Activated naive CD4-positive, alpha-beta T cell treated with anti-CD3 and anti-CD28 coated beads for 36 hours (primary cell): ENCODE data around the gene SPTLC2. TPM values are rescaled to one million over a fixed set of nuclear protein-coding genes. Genes with fewer than 3 reads are reported as not detected.

ENCODE experiments used
- CTCF ChIA-PET: fragments of 350-600 bp; sonication (Branson Sonifier 250); formaldehyde crosslinking; loops from one replicate; lab custom pipeline; 2021; ENCODE audit warnings: antibody characterized with exemption; lab: Charles Lee
- DNase-seq: peaks from one replicate; pipeline ENCODE4 v3.0.0-alpha.2; 2020
- H3K27ac Mint-ChIP-seq: one replicate; pipeline ENCODE4 v1.8.0; 2021; ENCODE audit warnings: mild to moderate bottlenecking, mixed read lengths
- H3K27me3 Mint-ChIP-seq: one replicate; pipeline ENCODE4 v1.8.0; 2021; ENCODE audit warnings: low read depth, mixed read lengths
- H3K36me3 Mint-ChIP-seq: one replicate; pipeline ENCODE4 v1.8.0; 2021; ENCODE audit warnings: low read depth, mixed read lengths
- H3K4me1 Mint-ChIP-seq: one replicate; pipeline ENCODE4 v1.8.0; 2021; ENCODE audit warnings: low read depth, mixed read lengths
- H3K4me3 Mint-ChIP-seq: one replicate; pipeline ENCODE4 v1.8.0; 2021; ENCODE audit warnings: mild to moderate bottlenecking, moderate library complexity, mixed read lengths
- H3K9me3 Mint-ChIP-seq: one replicate; pipeline ENCODE4 v1.8.0; 2021; ENCODE audit warnings: mixed read lengths
- intact Hi-C: fragments of 100-400 bp; cut with micrococcal nuclease; formaldehyde crosslinking; loops from one replicate; pipeline ENCODE4 v1.15.1; 2023
- total RNA-seq, 2 experiments: library from RNA; stranded (reverse); gene quantifications; one replicate each; pipeline ENCODE4 v1.2.3, GENCODE V29; 2021

Gene SPTLC2
- total RNA-seq, 2 experiments from 2014 or later: 16.1 to 18.1 TPM

DNA sequence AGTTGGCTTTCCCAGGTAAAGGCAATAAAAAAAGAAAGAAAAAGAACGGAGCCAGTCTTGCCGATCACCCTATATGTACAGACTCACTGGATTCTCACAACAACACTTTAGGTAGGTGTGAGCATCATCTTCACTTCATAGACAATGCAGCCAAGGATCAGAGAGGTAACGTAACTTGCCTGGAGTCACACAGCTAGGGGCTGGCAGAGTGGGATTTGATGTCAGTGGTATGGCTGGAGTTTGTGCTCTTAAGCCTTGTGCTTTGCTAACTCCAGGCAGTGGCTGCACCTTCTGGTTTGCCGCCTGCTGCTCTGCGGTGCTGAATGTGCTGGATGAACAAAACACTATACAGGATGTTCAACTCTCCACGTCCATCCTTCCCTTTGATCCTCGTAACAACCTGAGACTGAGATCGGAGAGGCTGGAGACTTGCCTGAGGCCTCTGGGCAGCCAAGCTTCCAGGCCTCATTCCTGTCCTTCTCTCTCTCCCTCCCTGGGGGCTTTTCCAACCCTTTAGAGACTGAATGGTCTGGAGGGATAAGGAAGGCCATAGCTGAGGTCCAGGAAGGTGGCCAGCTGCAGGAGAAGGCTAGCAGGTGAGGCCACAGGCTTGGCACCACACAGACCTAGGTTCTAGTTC, 126.0 kb downstream of the SPTLC2 start:
- H3K36me3 Mint-ChIP-seq: no peaks in the 10 kb centered on the region
- H3K4me3 Mint-ChIP-seq: no peak overlapping the region
- H3K27me3 Mint-ChIP-seq: no peaks in the 10 kb centered on the region
- intact Hi-C loops: no loop called here
- CTCF ChIA-PET: interaction anchor here (0.6 kb wide), 1 partner anchor 47 kb away, joined by 3 read pairs; no protein-coding TSS in a partner anchor
- H3K27ac Mint-ChIP-seq: no peak overlapping the region
- DNase-seq: no peak
- H3K9me3 Mint-ChIP-seq: no peaks in the 10 kb centered on the region
- H3K4me1 Mint-ChIP-seq: no peaks in the 10 kb centered on the region

DNA sequence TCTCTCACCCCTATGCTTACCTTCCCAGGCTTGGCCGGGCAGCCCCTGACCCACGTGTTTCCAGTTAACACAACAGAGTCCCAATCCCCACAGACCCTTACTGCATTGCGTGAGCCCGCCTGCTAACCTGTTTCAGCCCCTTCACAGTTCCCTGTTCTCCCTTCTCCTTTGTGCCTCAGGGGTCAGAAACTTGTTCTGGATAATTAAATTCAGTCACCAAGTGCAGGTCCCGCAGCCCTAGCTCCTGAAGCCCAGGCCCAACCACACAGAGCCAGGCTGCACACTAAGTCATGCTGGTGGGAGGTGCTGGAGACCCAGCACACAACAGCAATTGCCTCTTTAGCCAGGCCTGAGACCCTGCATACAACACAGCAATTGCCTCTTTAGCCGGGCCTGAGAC, 127.4 kb downstream of the SPTLC2 start:
- Mint-ChIP-seq H3K4me1 (no peaks in the 10 kb centered on the region), H3K27me3 (no peaks in the 10 kb centered on the region), H3K27ac (no peak overlapping the region), H3K4me3 (no peak overlapping the region), H3K36me3 (no peaks in the 10 kb centered on the region), H3K9me3 (no peaks in the 10 kb centered on the region)
- CTCF ChIA-PET: interaction anchor here (0.6 kb wide), 1 partner anchor 35 kb away, joined by 3 read pairs; no protein-coding TSS in a partner anchor
- no peak for DNase-seq
- intact Hi-C loops: no loop called here

DNA sequence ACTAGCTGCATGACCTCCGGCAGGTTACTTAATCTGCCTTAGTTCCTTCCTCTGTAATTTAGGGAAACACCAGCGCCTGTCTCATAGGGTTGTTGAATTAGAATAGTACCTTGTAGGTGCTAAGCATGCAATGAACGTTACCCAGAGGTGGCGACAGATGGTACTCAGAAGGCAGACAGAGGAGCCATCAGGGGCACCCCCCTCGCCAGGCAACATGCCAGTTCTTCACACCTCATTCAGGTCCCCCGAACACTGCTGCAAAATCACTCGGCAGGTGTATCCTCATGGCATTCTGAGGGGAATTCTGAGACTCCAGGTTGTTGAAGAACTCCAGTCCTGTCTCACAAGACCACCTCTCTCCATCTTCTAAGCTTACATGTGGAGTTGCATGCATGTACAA, 127.9 kb downstream of the SPTLC2 start:
- Mint-ChIP-seq H3K9me3 (no peaks in the 10 kb centered on the region), H3K36me3 (no peaks in the 10 kb centered on the region), H3K27me3 (no peaks in the 10 kb centered on the region), H3K4me3 (no peak overlapping the region), H3K27ac (no peak overlapping the region), H3K4me1 (no peaks in the 10 kb centered on the region)
- intact Hi-C loops: no loop called here
- CTCF ChIA-PET: interaction anchor here (0.6 kb wide), 1 partner anchor 36 kb away, joined by 3 read pairs; no protein-coding TSS in a partner anchor
- DNase-seq: no peak

DNA sequence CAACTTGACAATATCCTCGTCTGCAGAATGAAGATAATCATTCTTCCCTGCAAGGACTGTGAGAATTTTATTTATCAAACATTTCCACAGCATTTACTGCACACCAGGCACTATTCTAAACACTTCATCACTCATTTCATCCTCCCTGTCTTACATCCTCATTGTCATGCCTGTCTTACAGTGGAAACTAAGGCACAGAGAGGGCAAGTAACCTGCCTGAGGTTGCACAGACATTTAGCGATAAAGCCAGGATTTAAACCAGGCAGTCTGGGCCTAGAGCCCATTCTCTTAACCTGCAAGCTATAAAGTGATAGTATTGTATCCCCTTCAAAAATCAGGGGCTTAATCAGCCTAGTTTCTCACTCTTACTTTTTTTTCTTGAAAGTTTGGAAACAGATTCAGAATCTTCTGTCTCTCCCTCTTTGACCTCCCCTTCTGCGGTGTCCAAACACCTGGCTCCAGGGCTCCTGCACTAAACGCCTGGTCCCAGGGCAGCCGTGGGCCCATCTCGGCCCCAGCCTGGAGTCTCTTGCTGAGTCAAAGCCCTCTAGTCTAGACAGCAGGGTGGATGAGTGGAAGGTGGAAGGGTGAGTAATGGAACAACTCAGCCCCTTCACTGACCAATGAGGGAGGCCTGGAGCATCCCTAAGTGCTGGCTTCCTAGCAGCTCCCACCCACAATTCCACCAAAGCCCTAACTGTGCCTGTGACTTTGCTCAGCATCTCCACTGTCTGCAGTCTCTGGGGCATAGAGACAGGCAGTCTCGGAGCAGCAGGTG, 130.3 kb downstream of the SPTLC2 start:
- Mint-ChIP-seq H3K9me3 (no peaks in the 10 kb centered on the region), H3K36me3 (no peaks in the 10 kb centered on the region), H3K27ac (no peak overlapping the region), H3K4me1 (no peaks in the 10 kb centered on the region), H3K4me3 (no peak overlapping the region), H3K27me3 (no peaks in the 10 kb centered on the region)
- intact Hi-C loops: no loop called here
- no peak for DNase-seq
- CTCF ChIA-PET: no interaction called here

DNA sequence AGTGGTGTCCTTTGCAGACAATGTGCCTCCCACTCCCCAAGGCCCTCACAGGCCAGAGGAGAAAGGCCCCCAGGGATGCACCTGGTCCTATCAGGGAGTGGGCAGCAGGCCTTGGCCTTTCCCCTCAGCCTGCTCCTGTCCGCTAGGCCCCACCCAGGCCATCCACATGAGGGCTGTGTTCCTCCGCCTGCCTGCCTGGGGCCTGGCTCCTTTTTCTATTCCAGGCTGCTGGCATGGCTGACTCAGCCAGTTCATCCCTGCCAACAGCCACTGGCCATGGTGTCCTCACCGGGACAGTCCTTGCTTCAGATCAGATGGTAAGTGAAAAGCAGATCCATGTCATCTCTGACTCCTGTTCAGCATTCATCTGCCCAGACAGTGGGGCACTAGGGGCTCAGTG, 131.2 kb downstream of the SPTLC2 start:
- Mint-ChIP-seq H3K27ac (no peak overlapping the region), H3K36me3 (no peaks in the 10 kb centered on the region)
- CTCF ChIA-PET: no interaction called here

DNA sequence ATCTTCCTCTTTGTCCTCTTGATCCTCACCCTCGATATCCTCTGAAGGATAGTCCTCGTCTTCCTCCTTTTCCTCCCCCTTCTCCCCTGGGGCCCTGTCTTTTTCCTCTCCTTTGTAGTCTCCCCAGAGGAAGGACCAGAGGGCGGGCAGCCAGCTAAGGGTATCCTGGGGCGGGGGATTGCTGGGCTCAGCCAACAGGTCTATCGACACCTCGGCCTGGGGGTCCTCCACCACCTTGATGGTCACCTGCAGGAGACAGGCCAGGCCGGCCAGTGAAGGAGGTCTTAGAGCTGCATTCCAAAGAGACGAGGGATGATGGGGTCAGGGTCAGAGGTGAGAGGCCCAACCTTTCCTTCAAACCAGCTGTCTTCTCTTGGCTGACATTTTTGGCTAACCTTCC, 134.0 kb downstream of the SPTLC2 start:
- no peaks in the 10 kb centered on the region for H3K36me3 Mint-ChIP-seq
- no peak overlapping the region for H3K4me3 Mint-ChIP-seq
- no peaks in the 10 kb centered on the region for H3K9me3 Mint-ChIP-seq
- H3K27me3 Mint-ChIP-seq: no peaks in the 10 kb centered on the region
- H3K4me1 Mint-ChIP-seq: no peaks in the 10 kb centered on the region
- intact Hi-C loops: no loop called here
- no peak for DNase-seq
- CTCF ChIA-PET: no interaction called here
- no peak overlapping the region for H3K27ac Mint-ChIP-seq

More for the DNA sequence above, 131.2 kb downstream of the SPTLC2 start:
- no peak for DNase-seq
- Mint-ChIP-seq H3K9me3 (no peaks in the 10 kb centered on the region), H3K4me1 (no peaks in the 10 kb centered on the region), H3K4me3 (no peak overlapping the region), H3K27me3 (no peaks in the 10 kb centered on the region)
- intact Hi-C loops: no loop called here

DNA sequence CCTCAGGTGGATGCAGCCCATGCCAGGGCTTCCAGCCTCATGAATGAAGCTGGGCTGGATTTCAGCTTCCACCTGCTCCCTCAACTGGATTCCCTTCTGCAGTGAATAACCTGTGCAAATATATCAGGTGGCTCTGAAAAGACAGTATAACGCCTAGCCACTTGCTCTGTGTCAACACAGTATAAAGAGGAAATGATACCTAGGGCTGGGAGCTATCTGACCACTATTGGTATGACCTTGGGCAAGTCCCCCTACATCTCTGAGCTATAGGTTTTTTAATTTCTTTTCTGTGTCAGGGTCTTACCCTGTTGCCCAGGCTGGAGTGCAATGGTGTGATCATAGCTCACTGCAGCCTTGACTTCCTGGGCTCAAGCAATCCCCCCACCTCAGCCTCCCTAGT, 137.6 kb downstream of the SPTLC2 start:
- no peak for DNase-seq
- intact Hi-C loops: no loop called here
- CTCF ChIA-PET: interaction anchor here (0.8 to 1.1 kb wide), 2 partner anchors 20 to 160 kb away, joined by 4 read pairs; no protein-coding TSS in a partner anchor
- H3K27me3 Mint-ChIP-seq: no peaks in the 10 kb centered on the region
- no peaks in the 10 kb centered on the region for H3K36me3 Mint-ChIP-seq
- H3K4me3 Mint-ChIP-seq: no peak overlapping the region
- no peak overlapping the region for H3K27ac Mint-ChIP-seq
- no peaks in the 10 kb centered on the region for H3K9me3 Mint-ChIP-seq
- H3K4me1 Mint-ChIP-seq: no peaks in the 10 kb centered on the region

DNA sequence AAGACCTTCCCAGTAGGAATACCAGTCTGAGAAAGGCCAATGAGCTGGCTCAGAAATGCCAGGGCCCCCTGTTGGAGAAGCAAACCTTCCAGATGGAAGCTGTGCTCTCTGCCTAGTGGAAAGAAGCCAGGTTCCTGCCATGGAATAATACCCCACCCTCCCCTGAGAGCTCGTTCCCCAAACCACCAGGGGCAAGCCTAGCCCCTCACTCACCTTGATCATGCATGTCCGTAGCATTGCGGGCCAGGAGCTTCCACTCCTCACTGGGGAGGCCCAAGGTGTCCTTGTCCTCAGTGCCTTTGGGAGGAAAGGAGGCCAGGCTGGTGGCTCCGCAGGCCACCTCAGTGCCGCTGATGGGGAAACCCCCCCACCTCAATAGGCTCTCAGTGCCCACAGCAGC, 138.4 kb downstream of the SPTLC2 start:
- no peak overlapping the region for H3K4me3 Mint-ChIP-seq
- CTCF ChIA-PET: interaction anchor here (1.1 kb wide), 1 partner anchor 159 kb away, joined by 4 read pairs; no protein-coding TSS in a partner anchor
- H3K27ac Mint-ChIP-seq: no peak overlapping the region

DNA sequence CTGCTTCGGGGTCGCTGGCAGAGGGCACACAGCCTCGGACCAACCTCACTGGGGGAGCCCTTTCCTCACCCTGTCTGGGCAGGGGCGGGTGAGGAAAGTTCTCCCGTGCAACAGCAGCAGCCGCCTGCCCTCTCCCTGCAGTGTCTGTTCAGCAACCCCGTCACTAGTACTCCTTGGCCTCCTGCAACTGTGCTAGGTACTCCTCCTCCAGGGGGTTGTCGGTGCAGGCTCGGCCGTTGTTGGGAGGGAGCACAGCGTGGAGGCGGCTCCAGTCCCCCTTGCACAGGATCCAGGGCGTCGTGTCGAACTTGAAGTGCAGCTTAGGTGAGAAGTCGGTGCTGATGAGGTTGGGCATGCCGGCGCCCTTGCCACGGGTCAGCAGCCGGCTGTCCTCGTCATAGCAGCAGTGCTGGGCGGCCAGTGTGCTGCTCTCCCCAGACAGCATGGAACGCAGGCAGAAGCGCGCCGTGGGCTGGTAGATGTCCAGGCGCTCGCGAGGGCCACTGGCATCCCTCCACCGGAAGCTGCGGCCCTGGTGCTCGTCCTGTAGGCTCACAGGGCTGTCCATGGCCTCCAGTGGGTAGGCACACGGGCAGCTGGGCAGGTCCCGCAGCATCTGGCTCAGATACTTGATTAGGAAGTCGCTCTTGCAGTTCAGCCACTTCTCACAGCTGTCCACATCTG, 140.9 kb downstream of the SPTLC2 start:
- CTCF ChIA-PET: interaction anchor here (0.7 to 0.8 kb wide), 2 partner anchors 160 to 219 kb away, joined by 3 read pairs; no protein-coding TSS in a partner anchor
- intact Hi-C loops: no loop called here
- Mint-ChIP-seq H3K27me3 (no peaks in the 10 kb centered on the region), H3K27ac (no peak overlapping the region), H3K36me3 (no peaks in the 10 kb centered on the region), H3K4me1 (no peaks in the 10 kb centered on the region), H3K4me3 (no peak overlapping the region), H3K9me3 (no peaks in the 10 kb centered on the region)
- no peak for DNase-seq

More for the DNA sequence above, 138.4 kb downstream of the SPTLC2 start:
- Mint-ChIP-seq H3K27me3 (no peaks in the 10 kb centered on the region), H3K36me3 (no peaks in the 10 kb centered on the region), H3K4me1 (no peaks in the 10 kb centered on the region), H3K9me3 (no peaks in the 10 kb centered on the region)
- intact Hi-C loops: no loop called here
- no peak for DNase-seq

DNA sequence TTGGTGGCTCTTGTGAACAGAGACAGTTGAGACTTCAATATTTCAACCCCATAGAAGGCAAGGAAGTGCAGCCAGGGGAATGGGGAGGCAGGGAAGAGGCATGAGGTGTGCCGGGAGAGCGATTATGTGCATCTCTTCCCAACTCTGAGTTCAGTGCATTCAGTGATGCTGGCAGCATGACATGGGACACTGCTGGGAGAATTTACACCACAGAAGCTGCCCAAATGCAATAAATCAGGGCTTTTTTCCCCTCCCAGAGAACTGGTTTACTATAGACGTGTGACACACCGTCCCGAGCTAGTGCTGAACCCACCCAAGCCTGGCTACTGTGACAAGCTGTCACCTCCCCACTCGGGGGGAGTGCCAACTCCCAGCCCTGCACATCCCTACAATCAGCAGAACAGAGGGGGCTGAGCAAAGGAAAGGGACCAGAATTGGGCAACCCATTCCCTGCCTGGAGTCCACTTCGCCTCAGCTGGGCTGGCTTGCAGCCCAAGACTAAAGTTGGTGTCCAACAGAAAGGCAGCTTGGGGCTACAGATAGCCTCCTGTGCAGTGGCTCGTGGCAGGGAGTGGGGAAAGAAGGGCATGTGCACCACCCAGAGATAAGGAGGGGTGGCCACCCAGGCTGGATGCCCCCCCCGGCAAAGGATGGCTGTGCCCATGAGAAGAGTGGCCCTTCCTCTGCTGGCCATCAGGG, 141.8 kb downstream of the SPTLC2 start:
- Mint-ChIP-seq H3K27ac (no peak overlapping the region), H3K9me3 (no peaks in the 10 kb centered on the region), H3K4me3 (no peak overlapping the region), H3K27me3 (no peaks in the 10 kb centered on the region), H3K4me1 (no peaks in the 10 kb centered on the region), H3K36me3 (peaks cover 2% of the 10 kb centered on the region)
- CTCF ChIA-PET: interaction anchor here (0.7 to 0.8 kb wide), 2 partner anchors 159 to 219 kb away, joined by 3 read pairs; no protein-coding TSS in a partner anchor
- no peak for DNase-seq
- intact Hi-C loops: no loop called here

DNA sequence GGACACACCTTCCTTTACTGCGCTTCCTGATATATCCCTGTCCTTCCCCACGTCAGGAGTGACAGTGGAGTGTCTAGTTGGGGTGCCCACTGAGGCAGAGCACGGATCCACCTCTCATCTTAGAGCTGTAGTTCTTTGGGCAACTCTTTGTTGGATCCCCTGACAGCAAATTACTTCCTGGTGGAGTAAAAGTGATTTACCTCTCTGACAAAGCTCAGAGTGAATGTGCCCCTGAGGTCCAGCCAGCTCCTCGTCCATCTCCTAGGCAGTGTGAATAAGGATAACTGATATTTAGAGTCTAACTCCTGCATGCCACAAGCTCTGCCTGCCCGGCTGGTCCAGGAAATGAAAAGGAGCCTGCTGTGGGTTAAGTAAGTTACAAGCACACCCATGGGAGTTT, 142.5 kb downstream of the SPTLC2 start:
- no peak for DNase-seq
- H3K36me3 Mint-ChIP-seq: peaks cover 9% of the 10 kb centered on the region
- H3K9me3 Mint-ChIP-seq: no peaks in the 10 kb centered on the region
- H3K27ac Mint-ChIP-seq: no peak overlapping the region
- H3K4me3 Mint-ChIP-seq: no peak overlapping the region
- no peaks in the 10 kb centered on the region for H3K4me1 Mint-ChIP-seq
- intact Hi-C loops: no loop called here
- no peaks in the 10 kb centered on the region for H3K27me3 Mint-ChIP-seq
- CTCF ChIA-PET: no interaction called here
